ENCODE measurements around the gene S100B. TPM values are rescaled to one million over a fixed set of nuclear protein-coding genes. Genes with fewer than 3 reads are reported as not detected.

Gene S100B
- total RNA-seq, 4 donors from 2014 or later, result 1.8 to 9.1 (median 3.4) TPM; not detected in 1

GRCh38 chr21:46562964-46563607 is 41.8 kb downstream of the S100B start:
- TF ChIP-seq POLR2A (IDR thresholded peaks at IDR 0.05), result no peak
- no peak for TF ChIP-seq CTCF (IDR thresholded peaks at IDR 0.05)
- Histone ChIP-seq H3K4me1 (peaks cover 0 to 3% (median 0%) of the 10 kb centered on the region in 4 donors), H3K27ac (no peak overlapping the region), H3K27me3 (no peaks in the 10 kb centered on the region), H3K9me3 (no peaks in the 10 kb centered on the region), H3K4me3 (no peak overlapping the region), H3K36me3 (peaks cover 0 to 91% (median 0%) of the 10 kb centered on the region in 3 donors)
- DNase-seq, result no peak

- no peaks in the 10 kb centered on the region for H3K9me3 ChIP-seq
- no peak for DNase-seq
- no peak overlapping the region for H3K4me3 ChIP-seq
- H3K27ac ChIP-seq, result no peak overlapping the region
- H3K4me1 ChIP-seq, result peaks cover 0 to 3% (median 0%) of the 10 kb centered on the region in 4 donors
- no peaks in the 10 kb centered on the region for H3K27me3 ChIP-seq
- H3K36me3 ChIP-seq, result peaks cover 0 to 91% (median 0%) of the 10 kb centered on the region in 3 donors
- TF ChIP-seq CTCF (IDR thresholded peaks at IDR 0.05), result no peak
- no peak for TF ChIP-seq POLR2A (IDR thresholded peaks at IDR 0.05)
Measured at GRCh38 chr21:46562472-46562871, 42.4 kb downstream of the S100B start.

GRCh38 chr21:46561445-46562090 is 43.3 kb downstream of the S100B start:
- no peak overlapping the region for H3K27ac ChIP-seq
- H3K4me3 ChIP-seq, result no peak overlapping the region
- H3K4me1 ChIP-seq, result peaks cover 0 to 3% (median 0%) of the 10 kb centered on the region in 4 donors
- no peak for DNase-seq
- peaks cover 0 to 91% (median 0%) of the 10 kb centered on the region in 3 donors for H3K36me3 ChIP-seq
- TF ChIP-seq CTCF (IDR thresholded peaks at IDR 0.05), result no peak
- no peak for TF ChIP-seq POLR2A (IDR thresholded peaks at IDR 0.05)
- no peaks in the 10 kb centered on the region for H3K27me3 ChIP-seq
- no peaks in the 10 kb centered on the region for H3K9me3 ChIP-seq

- TF ChIP-seq CTCF (IDR thresholded peaks at IDR 0.05), result no peak
- TF ChIP-seq POLR2A (IDR thresholded peaks at IDR 0.05), result no peak
- no peaks in the 10 kb centered on the region for H3K9me3 ChIP-seq
- H3K27ac ChIP-seq, result peak overlapping the region in 1 of 4 donors; percentile 78
- peak in 1 of 3 donors; percentile 44 for DNase-seq
- H3K4me3 ChIP-seq, result no peak overlapping the region
- H3K4me1 ChIP-seq, result peaks cover 0 to 3% (median 0%) of the 10 kb centered on the region in 4 donors
- peaks cover 0 to 91% (median 0%) of the 10 kb centered on the region in 3 donors for H3K36me3 ChIP-seq
- no peaks in the 10 kb centered on the region for H3K27me3 ChIP-seq
Measured at GRCh38 chr21:46560568-46561444, 44.1 kb downstream of the S100B start.

- peaks cover 0 to 91% (median 0%) of the 10 kb centered on the region in 3 donors for H3K36me3 ChIP-seq
- peak; percentile 46 to 60 (median 51) for DNase-seq
- no peak for TF ChIP-seq POLR2A (IDR thresholded peaks at IDR 0.05)
- no peak for TF ChIP-seq CTCF (IDR thresholded peaks at IDR 0.05)
- H3K27me3 ChIP-seq, result no peaks in the 10 kb centered on the region
- H3K27ac ChIP-seq, result peak overlapping the region; percentile 22 to 78 (median 64)
- H3K4me3 ChIP-seq, result peak overlapping the region in 1 of 4 donors; percentile 20
- H3K4me1 ChIP-seq, result peaks cover 0 to 3% (median 0%) of the 10 kb centered on the region in 4 donors
- H3K9me3 ChIP-seq, result no peaks in the 10 kb centered on the region
Measured at GRCh38 chr21:46559291-46559983, 45.4 kb downstream of the S100B start.

Measured in Peyer's patch (tissue), 4 donors.